Esophagus (tissue), 2 donors: ENCODE results near the gene FOXJ1. TPM values are rescaled to one million over a fixed set of nuclear protein-coding genes. Genes with fewer than 3 reads are reported as not detected.
A peak's percentile ranks its signal among the peaks of the same experiment; 100 is the strongest.

Experiments used
- H3K27ac ChIP-seq, 2 donors: one replicate each; pipeline ENCODE4 v1.5.1; 2013; ENCODE audit warnings: low read depth in 2 of 2, mild to moderate bottlenecking in 2 of 2, inconsistent platforms in 1 of 2, low read length in 1 of 2, moderate library complexity in 1 of 2
- H3K27me3 ChIP-seq, 2 donors: one replicate each; pipeline ENCODE4 v1.6.1; 2013; ENCODE audit warnings: low read length in 2 of 2, control low read depth in 1 of 2, mild to moderate bottlenecking in 1 of 2; ENCODE audit not compliant: insufficient read depth in 2 of 2, control insufficient read depth in 1 of 2
- H3K36me3 ChIP-seq, 2 donors: one replicate each; pipeline ENCODE4 v1.6.1; 2013; ENCODE audit warnings: low read length in 1 of 2; ENCODE audit not compliant: control insufficient read depth in 2 of 2, insufficient read depth in 2 of 2
- H3K4me1 ChIP-seq, 2 donors: one replicate each; pipeline ENCODE4 v1.6.1; 2013; ENCODE audit warnings: low read length in 1 of 2; ENCODE audit not compliant: control insufficient read depth in 2 of 2, insufficient read depth in 2 of 2
- H3K4me3 ChIP-seq, 2 donors: one replicate each; pipeline ENCODE4 v1.5.1; 2013; ENCODE audit warnings: low read length in 2 of 2, mild to moderate bottlenecking in 2 of 2, low read depth in 1 of 2, moderate library complexity in 1 of 2
- H3K9me3 ChIP-seq, 2 donors: one replicate each; pipeline ENCODE4 v1.6.1; 2013; ENCODE audit warnings: mild to moderate bottlenecking in 2 of 2, low read depth in 1 of 2, low read length in 1 of 2, moderate library complexity in 1 of 2; ENCODE audit not compliant: control insufficient read depth in 2 of 2, insufficient read depth in 1 of 2
- WGBS, 2 donors: extraction: QIAGEN DNeasy Blood & Tissue Kit; methylation state at CpG; one replicate each; pipeline ENCODE4 v1.1.7; 2013; 5-methylcytosine and 5-hydroxymethylcytosine counted together
- polyA plus RNA-seq, 2 donors: library from polyadenylated mRNA; stranded (reverse); fragments of 200-250 nt; gene quantifications; one replicate each; pipeline ENCODE4 v1.2.3, GENCODE V29; 2013
- donor health status: healthy with polysubstance abuse.
- donor health status: Bipolar disorder and iron deficiency.

FOXJ1 gene
- polyA plus RNA-seq, 2 donors, result 0.33 to 0.56 TPM

GRCh38 chr17:76153202-76153601, 12.2 kb upstream of the FOXJ1 start:
- no peaks in the 10 kb centered on the region for H3K9me3 ChIP-seq
- H3K27me3 ChIP-seq, result no peaks in the 10 kb centered on the region
- H3K4me3 ChIP-seq, result no peak overlapping the region
- no peaks in the 10 kb centered on the region for H3K4me1 ChIP-seq
- no peaks in the 10 kb centered on the region for H3K36me3 ChIP-seq
- WGBS, 2 donors, result 90 to 95% methylated on average over 9 of the region's 9 CpGs
- H3K27ac ChIP-seq, result no peak overlapping the region

DNA sequence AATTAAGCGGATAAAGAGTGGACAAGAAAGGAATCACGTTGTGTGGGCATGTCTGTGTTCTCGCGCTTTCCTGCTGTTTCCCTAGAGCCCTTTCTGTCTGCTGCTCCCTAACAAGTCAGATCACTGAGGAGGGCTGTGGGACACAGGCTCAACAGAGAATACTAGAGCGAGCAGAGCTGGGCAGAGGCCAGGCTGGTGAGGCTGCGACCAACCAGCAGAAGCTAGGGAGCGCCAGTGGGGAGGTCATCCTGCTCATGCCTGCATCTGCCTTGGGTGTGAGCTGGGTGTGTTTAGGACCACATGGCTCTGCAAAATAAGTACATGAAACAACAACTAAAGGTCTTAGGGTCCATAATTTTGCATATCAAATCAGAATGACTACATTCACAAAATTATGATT, 11.5 kb upstream of the FOXJ1 start:
- H3K36me3 ChIP-seq, result no peaks in the 10 kb centered on the region
- WGBS, 2 donors, result 89 to 90% methylated on average over 7 of the region's 7 CpGs

GRCh38 chr17:76151896-76152454, 10.9 kb upstream of the FOXJ1 start:
- H3K36me3 ChIP-seq, result no peaks in the 10 kb centered on the region
- no peak overlapping the region for H3K27ac ChIP-seq
- WGBS, 2 donors, result 92 to 93% methylated on average over 8 of the region's 8 CpGs
- no peaks in the 10 kb centered on the region for H3K4me1 ChIP-seq
- H3K9me3 ChIP-seq, result no peaks in the 10 kb centered on the region
- no peaks in the 10 kb centered on the region for H3K27me3 ChIP-seq
- H3K4me3 ChIP-seq, result no peak overlapping the region

More for the DNA sequence above, 11.5 kb upstream of the FOXJ1 start:
- no peaks in the 10 kb centered on the region for H3K27me3 ChIP-seq
- H3K4me1 ChIP-seq, result no peaks in the 10 kb centered on the region
- no peak overlapping the region for H3K27ac ChIP-seq
- no peaks in the 10 kb centered on the region for H3K9me3 ChIP-seq
- H3K4me3 ChIP-seq, result no peak overlapping the region

DNA sequence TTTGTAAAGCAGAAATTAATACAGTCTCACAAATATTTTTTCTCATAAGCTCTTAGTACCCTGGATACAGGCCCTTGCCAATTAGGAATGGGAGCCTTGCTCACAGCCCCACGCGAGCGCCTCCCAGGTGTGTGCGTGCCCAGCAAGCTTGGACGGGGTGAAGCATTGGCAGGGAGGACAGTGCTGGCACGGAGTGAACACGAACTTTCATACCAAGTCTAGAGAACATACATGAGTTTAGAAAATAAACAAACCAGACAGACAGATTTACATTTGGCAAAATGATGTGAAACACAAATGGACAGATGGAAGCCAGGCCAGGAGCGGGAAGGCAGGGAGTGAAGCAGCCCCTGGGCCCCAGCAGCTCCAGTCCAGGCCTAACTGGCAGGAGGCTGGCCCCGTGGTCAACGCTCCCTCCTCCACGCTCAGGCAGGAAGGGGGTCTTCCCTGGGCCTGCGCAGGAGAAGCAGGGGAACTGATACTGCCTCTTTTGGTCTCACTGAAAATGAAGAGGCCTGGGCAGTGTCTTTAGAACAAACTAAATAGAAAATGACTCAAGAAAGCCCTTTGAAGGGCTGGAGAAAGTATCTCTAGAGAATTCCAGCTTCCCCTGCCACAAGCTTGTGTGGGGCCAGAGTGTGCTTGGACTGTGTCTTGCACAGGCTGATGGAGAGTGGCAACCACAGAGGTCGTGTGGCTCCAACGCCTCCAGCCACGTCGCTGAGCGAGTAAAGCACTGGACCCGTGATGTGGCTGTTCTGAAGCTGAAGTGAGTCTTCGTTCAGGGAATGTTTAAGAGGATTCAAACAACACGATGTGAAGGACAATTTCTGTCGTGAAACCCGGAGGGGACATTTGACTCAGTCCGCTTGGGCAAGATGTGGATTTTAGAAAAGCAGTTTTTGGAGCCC, 9.9 kb upstream of the FOXJ1 start:
- 70 to 77% methylated on average over 23 of the region's 23 CpGs for whole genome bisulfite sequencing, 2 donors
- Histone ChIP-seq H3K4me3 (no peak overlapping the region), H3K4me1 (peaks cover 0 to 4% of the 10 kb centered on the region in 2 donors), H3K9me3 (no peaks in the 10 kb centered on the region), H3K36me3 (no peaks in the 10 kb centered on the region), H3K27me3 (no peaks in the 10 kb centered on the region), H3K27ac (no peak overlapping the region)

DNA sequence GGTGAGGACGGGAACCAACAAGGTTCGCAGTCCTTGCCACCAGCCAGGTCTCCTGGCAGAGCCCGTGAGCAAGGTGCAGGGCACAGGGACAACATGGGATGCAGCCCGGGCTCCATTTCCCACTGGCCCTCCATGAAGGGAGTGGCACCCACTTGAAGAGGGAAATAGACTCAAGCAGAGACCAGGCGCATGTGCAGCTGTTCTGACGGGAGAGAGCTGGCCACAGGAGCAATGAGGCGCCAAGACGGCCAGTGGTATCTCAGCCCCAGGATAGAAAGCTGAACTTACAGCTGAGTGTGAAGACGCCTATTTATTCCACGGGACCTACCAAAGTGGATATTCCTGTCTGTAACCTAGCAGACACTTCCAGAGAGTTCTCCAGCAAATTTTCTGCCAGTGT, 8.2 kb upstream of the FOXJ1 start:
- no peaks in the 10 kb centered on the region for H3K9me3 ChIP-seq
- H3K4me3 ChIP-seq, result no peak overlapping the region
- peaks cover 0 to 6% of the 10 kb centered on the region in 2 donors for H3K4me1 ChIP-seq
- no peaks in the 10 kb centered on the region for H3K27me3 ChIP-seq
- no peaks in the 10 kb centered on the region for H3K36me3 ChIP-seq
- 92 to 94% methylated on average over 10 of the region's 10 CpGs for WGBS, 2 donors
- H3K27ac ChIP-seq, result no peak overlapping the region

DNA sequence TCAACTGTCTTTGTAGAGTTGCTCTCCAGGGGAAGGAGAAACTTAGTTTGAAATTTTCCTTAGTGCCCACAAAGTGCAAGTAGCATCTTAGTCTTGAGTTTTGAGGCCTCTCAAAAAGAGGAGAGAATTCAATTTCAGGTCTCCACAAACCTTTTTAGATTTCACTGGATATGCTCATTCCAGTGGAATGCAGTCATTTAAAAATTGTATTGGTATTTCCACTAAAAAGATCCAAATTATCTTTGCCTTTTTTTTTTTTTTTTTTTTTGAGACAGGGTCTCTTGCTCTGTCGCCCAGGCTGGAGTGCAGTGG, 6.9 kb upstream of the FOXJ1 start:
- 95 to 100% methylated on average over 1 of the region's 1 CpG for WGBS, 2 donors
- H3K27me3 ChIP-seq, result no peaks in the 10 kb centered on the region

DNA sequence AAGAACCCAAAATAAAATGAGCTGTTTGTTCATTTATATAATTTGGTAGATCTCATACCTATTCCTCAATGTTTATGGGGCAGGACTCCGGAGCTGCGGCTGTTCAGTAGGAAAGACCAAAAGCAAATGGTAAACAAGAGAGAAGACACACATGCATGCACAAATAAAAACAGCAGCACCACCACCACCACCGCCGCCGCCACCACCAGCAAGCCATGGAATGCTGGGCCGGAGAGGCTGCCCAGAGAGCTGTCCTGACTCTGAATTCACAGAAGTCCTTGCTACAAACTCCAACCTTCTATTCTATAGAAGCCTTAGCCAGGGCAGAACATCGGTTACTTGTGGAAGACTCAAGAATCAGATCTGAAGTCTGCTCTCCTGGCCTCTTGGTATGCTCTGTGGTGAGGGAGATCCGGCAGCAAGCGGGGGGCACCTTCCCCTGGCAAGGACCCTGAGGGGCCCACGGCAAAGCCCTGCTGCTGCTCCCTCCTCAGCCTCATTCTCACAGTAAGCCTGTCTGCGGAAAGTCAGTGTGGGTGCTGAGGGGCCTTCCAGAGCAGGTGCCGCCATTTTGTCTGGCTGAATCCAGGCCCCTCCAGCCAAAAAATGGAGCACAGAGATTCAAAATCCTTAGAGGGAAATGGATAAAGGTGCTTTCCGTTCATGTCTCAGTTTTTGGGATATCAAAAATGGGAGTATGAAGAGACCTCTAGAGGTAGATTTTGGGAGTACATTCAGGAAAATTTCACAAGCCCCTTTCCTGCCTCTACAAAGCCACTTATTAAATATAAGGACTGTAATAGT, 6.4 kb upstream of the FOXJ1 start:
- 79 to 80% methylated on average over 13 of the region's 13 CpGs for WGBS, 2 donors
- H3K27me3 ChIP-seq, result no peaks in the 10 kb centered on the region

More for the DNA sequence above, 6.9 kb upstream of the FOXJ1 start:
- no peak overlapping the region for H3K27ac ChIP-seq
- no peaks in the 10 kb centered on the region for H3K36me3 ChIP-seq
- peaks cover 0 to 6% of the 10 kb centered on the region in 2 donors for H3K4me1 ChIP-seq
- H3K4me3 ChIP-seq, result no peak overlapping the region
- H3K9me3 ChIP-seq, result no peaks in the 10 kb centered on the region

DNA sequence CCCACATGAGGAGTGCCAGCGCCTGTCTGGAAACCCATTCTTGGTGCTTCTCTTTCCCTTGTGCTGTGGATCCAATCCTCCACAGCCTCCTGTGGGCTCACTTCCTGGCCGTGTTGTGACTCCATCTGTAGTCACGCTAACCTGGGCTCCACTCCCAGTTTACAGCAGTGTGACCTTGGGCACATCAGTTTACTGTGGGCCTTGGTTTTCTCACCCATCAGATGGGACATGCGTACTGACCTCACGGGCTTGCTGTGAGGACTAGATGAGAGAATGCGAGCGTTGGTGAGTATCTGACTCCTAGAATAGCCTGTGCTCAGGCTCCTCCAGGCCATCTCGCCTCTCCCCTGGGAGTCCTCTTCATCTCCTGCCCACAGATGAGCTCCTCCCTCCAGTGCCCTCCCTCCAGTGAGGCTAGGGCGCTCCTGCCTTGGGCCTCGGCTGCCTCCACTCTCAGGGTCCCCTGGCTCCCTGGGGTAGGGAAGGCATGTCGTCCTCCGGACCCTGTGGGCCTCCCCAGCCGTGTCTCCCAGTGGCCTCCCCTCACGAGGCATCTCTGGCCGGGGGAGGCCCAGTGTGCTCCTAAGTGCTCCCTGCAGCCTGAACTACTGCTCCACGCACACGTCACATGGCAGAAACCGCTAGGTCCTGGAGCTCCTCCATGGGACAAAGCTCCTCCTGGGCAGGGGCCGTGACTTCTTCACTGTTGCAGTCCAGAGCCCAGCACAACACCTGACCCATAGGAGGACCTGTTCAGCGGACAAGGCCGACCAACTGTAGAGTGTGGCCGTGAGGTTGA, 5.2 kb upstream of the FOXJ1 start:
- Histone ChIP-seq H3K4me1 (peaks cover 5 to 6% of the 10 kb centered on the region in 2 donors), H3K27ac (peak overlapping the region; percentile 29 to 66), H3K4me3 (no peak overlapping the region), H3K36me3 (no peaks in the 10 kb centered on the region), H3K27me3 (no peaks in the 10 kb centered on the region), H3K9me3 (no peaks in the 10 kb centered on the region)
- WGBS, 2 donors, result 88 to 89% methylated on average over 22 of the region's 22 CpGs

More for the DNA sequence above, 6.4 kb upstream of the FOXJ1 start:
- Histone ChIP-seq H3K9me3 (no peaks in the 10 kb centered on the region), H3K4me3 (no peak overlapping the region), H3K36me3 (no peaks in the 10 kb centered on the region), H3K4me1 (peaks cover 0 to 6% of the 10 kb centered on the region in 2 donors), H3K27ac (no peak overlapping the region)
